GM12801 (cell line): ENCODE measurements around the gene HRCT1.
A peak's percentile ranks its signal among the peaks of the same experiment; 100 is the strongest.

Source experiments
- TF ChIP-seq, protein P1 (sequence below): IDR thresholded peaks from one replicate; pipeline ENCODE4 v1.5.1; 2011; ENCODE audit warnings: control low read depth; ENCODE audit not compliant: insufficient read length; ENCODE audit errors: extremely low read depth

Gene HRCT1

GRCh38 chr9:35871545-35871944 lies 34.5 kb upstream of the HRCT1 start:
- TF ChIP-seq, protein P1, sequence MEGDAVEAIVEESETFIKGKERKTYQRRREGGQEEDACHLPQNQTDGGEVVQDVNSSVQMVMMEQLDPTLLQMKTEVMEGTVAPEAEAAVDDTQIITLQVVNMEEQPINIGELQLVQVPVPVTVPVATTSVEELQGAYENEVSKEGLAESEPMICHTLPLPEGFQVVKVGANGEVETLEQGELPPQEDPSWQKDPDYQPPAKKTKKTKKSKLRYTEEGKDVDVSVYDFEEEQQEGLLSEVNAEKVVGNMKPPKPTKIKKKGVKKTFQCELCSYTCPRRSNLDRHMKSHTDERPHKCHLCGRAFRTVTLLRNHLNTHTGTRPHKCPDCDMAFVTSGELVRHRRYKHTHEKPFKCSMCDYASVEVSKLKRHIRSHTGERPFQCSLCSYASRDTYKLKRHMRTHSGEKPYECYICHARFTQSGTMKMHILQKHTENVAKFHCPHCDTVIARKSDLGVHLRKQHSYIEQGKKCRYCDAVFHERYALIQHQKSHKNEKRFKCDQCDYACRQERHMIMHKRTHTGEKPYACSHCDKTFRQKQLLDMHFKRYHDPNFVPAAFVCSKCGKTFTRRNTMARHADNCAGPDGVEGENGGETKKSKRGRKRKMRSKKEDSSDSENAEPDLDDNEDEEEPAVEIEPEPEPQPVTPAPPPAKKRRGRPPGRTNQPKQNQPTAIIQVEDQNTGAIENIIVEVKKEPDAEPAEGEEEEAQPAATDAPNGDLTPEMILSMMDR: no peak

- TF ChIP-seq, protein P1: no peak
Observed at GRCh38 chr9:35872505-35872904, 33.5 kb upstream of the HRCT1 start.

- TF ChIP-seq, protein P1: peak; percentile 34
Observed at GRCh38 chr9:35882263-35882848, 23.6 kb upstream of the HRCT1 start.

DNA sequence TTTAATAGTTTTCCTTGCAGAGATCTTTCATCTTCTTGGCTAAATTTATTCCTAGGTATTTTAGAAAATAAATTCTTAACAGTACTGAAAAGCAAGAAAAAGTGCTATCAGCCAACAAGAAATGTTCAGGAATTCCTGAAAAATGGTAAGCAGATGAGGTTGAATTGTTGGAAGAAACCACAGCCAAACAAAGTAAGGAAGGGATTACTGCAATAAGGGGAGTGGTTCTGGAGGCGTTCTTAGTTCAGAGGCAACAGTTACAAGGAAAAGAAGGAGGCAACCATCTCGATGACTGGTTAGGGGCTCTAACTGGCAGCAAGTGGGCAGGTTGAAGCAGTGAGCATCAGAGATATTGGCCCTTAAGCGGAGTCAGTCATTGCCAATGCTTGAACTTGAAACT lies 23.0 kb upstream of the HRCT1 start:
- TF ChIP-seq, protein P1: no peak

GRCh38 chr9:35891646-35892045 lies 14.4 kb upstream of the HRCT1 start:
- TF ChIP-seq, protein P1: no peak

DNA sequence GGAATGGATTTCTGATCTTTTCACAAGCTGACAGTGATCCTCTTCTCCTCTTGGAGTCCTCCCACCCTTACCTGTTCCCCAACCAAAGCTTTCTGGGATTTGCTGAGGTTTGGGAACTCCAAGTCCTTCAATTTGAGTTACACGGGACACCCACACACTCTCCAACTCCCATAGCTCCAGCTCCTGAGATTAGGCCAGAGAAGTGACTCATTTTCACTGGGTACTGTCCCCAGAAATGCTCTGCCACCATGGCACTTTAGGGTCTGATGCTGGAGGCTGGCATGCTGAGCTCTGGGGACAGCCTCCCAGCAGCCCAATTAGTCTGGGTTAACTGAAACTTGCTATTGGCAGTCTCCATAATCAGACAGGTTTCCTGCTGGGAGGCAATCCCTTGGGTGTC lies 14.0 kb upstream of the HRCT1 start:
- TF ChIP-seq, protein P1: no peak

DNA sequence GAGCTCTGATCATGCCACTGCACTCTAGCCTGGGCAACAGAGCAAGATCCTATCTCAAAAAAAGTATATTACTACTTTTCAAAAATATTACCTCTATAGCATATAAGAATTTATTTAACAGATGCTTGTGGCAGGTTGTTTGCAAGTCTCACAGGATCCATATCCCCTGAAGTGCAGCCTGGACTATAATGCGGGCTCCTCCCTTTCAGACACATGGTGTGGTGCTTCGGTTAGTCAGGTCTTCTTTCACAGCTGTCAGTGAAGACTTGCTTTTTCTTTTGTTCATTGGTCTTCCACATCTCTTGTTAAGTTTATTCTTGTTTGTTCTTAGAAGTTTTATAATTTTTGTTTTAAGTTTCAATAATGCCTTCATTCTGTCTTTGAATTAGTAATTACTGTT lies 9.4 kb upstream of the HRCT1 start:
- TF ChIP-seq, protein P1: no peak

- TF ChIP-seq, protein P1: no peak
Observed at GRCh38 chr9:35898337-35898736, 7.7 kb upstream of the HRCT1 start.
